Endothelial cell of umbilical vein (primary cell): ENCODE data around the gene TP73. TPM values are rescaled to one million over a fixed set of nuclear protein-coding genes. Genes with fewer than 3 reads are reported as not detected.

ENCODE experiments used
- BruUV-seq: library from RNA; stranded (reverse); fragments of 400-500 nt; replicated peaks from 2 replicates; lab custom pipeline; 2021; lab: Mats Ljungman, UMichigan
- CTCF ChIA-PET: fragments of 300-600, 350-600 bp; sonication (Branson Sonifier 250); formaldehyde crosslinking; loops from one replicate; lab custom pipeline; 2021; ENCODE audit warnings: antibody characterized with exemption, inconsistent platforms; lab: Charles Lee
- POLR2A ChIA-PET: fragments of 300-600, 350-600 bp; sonication (Branson Sonifier 250); formaldehyde crosslinking; loops from one replicate; lab custom pipeline; 2021; ENCODE audit warnings: antibody characterized with exemption, inconsistent platforms; lab: Charles Lee
- DNase-seq: peaks from one replicate; pipeline ENCODE4 v3.0.0-alpha.2; 2011; ENCODE audit warnings: low read depth, low spot score
- FAIRE-seq: peaks from 2 replicates; lab custom pipeline; 2011; peaks lifted over from hg19 to GRCh38; lab: Jason Lieb, UNC
- H2AFZ ChIP-seq: 2 replicates; pipeline ENCODE4 v1.6.0; 2012; ENCODE audit warnings: low read depth, low read length, control low read depth, inconsistent platforms
- H3K27ac ChIP-seq: 2 replicates; pipeline ENCODE4 v1.5.1; 2011; ENCODE audit warnings: low read depth, mild to moderate bottlenecking, control low read depth, low read length, moderate library complexity; ENCODE audit not compliant: insufficient read depth
- H3K27me3 ChIP-seq, 2 experiments: 2 replicates each; pipeline versions ENCODE4 v1.6.0 to v1.6.1; 2011; ENCODE audit warnings: low read length in 2 of 2, mixed read lengths in 1 of 2; ENCODE audit not compliant: control insufficient read depth in 2 of 2, insufficient read depth in 2 of 2
- H3K36me3 ChIP-seq, 2 experiments: 2 replicates in 1 of 2; 3 replicates in 1 of 2; pipeline ENCODE4 v1.5.1; 2011; ENCODE audit warnings: low read length in 2 of 2, mild to moderate bottlenecking in 1 of 2, moderate library complexity in 1 of 2; ENCODE audit not compliant: control insufficient read depth in 2 of 2, insufficient read depth in 2 of 2; ENCODE audit errors: extremely low read depth in 1 of 2
- H3K4me1 ChIP-seq: 3 replicates; pipeline ENCODE4 v1.5.1; 2011; ENCODE audit warnings: mild to moderate bottlenecking, low read length; ENCODE audit not compliant: control insufficient read depth, insufficient read depth; ENCODE audit errors: extremely low read depth
- H3K4me2 ChIP-seq: 2 replicates; pipeline ENCODE4 v1.6.1; 2011; ENCODE audit warnings: low read length, control low read depth, mixed read lengths; ENCODE audit not compliant: insufficient read depth
- H3K4me3 ChIP-seq, 3 experiments: fragments of 200-600 bp in 1 of 3; sonication (generic), shearing (Covaris generic) in 1 of 3; replicated peaks in 1 of 3; 2 replicates each; pipeline ENCODE4 v1.5.1; 2011 to 2016; ENCODE audit warnings: control low read depth in 3 of 3, low read length in 3 of 3, mild to moderate bottlenecking in 2 of 3, inconsistent platforms in 1 of 3, low read depth in 1 of 3, moderate library complexity in 1 of 3; ENCODE audit not compliant: insufficient read depth in 1 of 3
- H3K79me2 ChIP-seq: 2 replicates; pipeline ENCODE4 v1.6.0; 2012; ENCODE audit warnings: low read length, inconsistent platforms; ENCODE audit not compliant: control insufficient read depth, insufficient read depth
- H3K9ac ChIP-seq: replicated peaks from 2 replicates; pipeline ENCODE3; 2011; ENCODE audit warnings: low read length, control low read depth; ENCODE audit not compliant: insufficient read depth; ENCODE audit errors: extremely low read depth
- H3K9me1 ChIP-seq: replicated peaks from 3 replicates; pipeline ENCODE4 v1.6.0; 2011; ENCODE audit warnings: mild to moderate bottlenecking, low read length; ENCODE audit not compliant: control insufficient read depth, insufficient read depth; ENCODE audit errors: extremely low read depth
- H3K9me3 ChIP-seq: replicated peaks from 2 replicates; pipeline ENCODE4 v1.5.1; 2012; ENCODE audit warnings: low read length, inconsistent platforms; ENCODE audit not compliant: control insufficient read depth, insufficient read depth
- H4K20me1 ChIP-seq: replicated peaks from 2 replicates; pipeline ENCODE3; 2011; ENCODE audit warnings: mild to moderate bottlenecking, low read length; ENCODE audit not compliant: control insufficient read depth, insufficient read depth; ENCODE audit errors: extremely low read depth
- CTCF ChIP-seq, 2 donors: IDR thresholded peaks; 1 replicate in 1 of 2; 2 replicates in 1 of 2; pipeline ENCODE4 v1.5.1; 2011; ENCODE audit warnings: low read length in 2 of 2, mild to moderate bottlenecking in 2 of 2, moderate library complexity in 2 of 2, control low read depth in 1 of 2, inconsistent platforms in 1 of 2, low read depth in 1 of 2; ENCODE audit not compliant: insufficient read depth in 1 of 2; ENCODE audit errors: extremely low read depth in 1 of 2
- EZH2 ChIP-seq: IDR thresholded peaks from 2 replicates; pipeline ENCODE4 v1.6.1; 2012; ENCODE audit warnings: borderline replicate concordance, low read depth, mild to moderate bottlenecking, moderate library complexity, low read length, inconsistent platforms; ENCODE audit not compliant: severe bottlenecking
- FOS ChIP-seq: IDR thresholded peaks from 2 replicates; pipeline ENCODE4 v1.6.1; 2011; ENCODE audit warnings: mild to moderate bottlenecking, low read length, moderate library complexity, borderline replicate concordance; ENCODE audit not compliant: insufficient read depth
- GATA2 ChIP-seq: IDR thresholded peaks from 2 replicates; pipeline ENCODE4 v1.7.0; 2011; ENCODE audit warnings: low read depth, mild to moderate bottlenecking, moderate library complexity, mixed read lengths, low read length; ENCODE audit not compliant: insufficient read length, insufficient read depth
- JUN ChIP-seq: IDR thresholded peaks from 2 replicates; pipeline ENCODE4 v1.6.1; 2011; ENCODE audit warnings: borderline replicate concordance, low read depth; ENCODE audit not compliant: insufficient read length, insufficient read depth
- MAX ChIP-seq: IDR thresholded peaks from 2 replicates; pipeline ENCODE4 v1.6.1; 2011; ENCODE audit not compliant: insufficient read depth, insufficient read length
- MYC ChIP-seq: IDR thresholded peaks from one replicate; pipeline ENCODE4 v1.6.1; 2011; ENCODE audit warnings: mild to moderate bottlenecking, low read depth, low read length
- POLR2A ChIP-seq: IDR thresholded peaks from 2 replicates; pipeline ENCODE4 v1.6.1; 2012; ENCODE audit warnings: low read depth, mild to moderate bottlenecking, control low read depth, low read length
- POLR2AphosphoS5 ChIP-seq: IDR thresholded peaks from 2 replicates; pipeline ENCODE4 v1.6.1; 2012; ENCODE audit warnings: low read depth, mild to moderate bottlenecking, control low read depth, low read length, moderate library complexity; ENCODE audit not compliant: insufficient read depth
- dilution Hi-C: fragments of 300-500 bp; cut with MboI; formaldehyde crosslinking; loops from one replicate; pipeline ENCODE4 v1.15.0; 2019; ENCODE audit warnings: low sequenced_read_pairs; ENCODE audit not compliant: extremely low pct_ligation_motif_present
- intact Hi-C: fragments of 100-400 bp; cut with micrococcal nuclease; formaldehyde crosslinking; loops from one replicate; pipeline ENCODE4 v1.10.0; 2022
- polyA plus RNA-seq, 4 experiments: library from polyadenylated mRNA; depleted of rRNA in 3 of 4; stranded (reverse) in 3 of 4; unstranded in 1 of 4; fragments of >200 nt; gene quantifications; 2 replicates each; pipeline versions ENCODE4 v1.2.1 to v1.2.3, GENCODE V29; 2011 to 2012; ENCODE audit warnings: missing spikeins in 1 of 4
- total RNA-seq: library from RNA; stranded (reverse); gene quantifications from 2 replicates; pipeline ENCODE4 v1.2.3, GENCODE V29; 2021

TP73 gene
- total and polyA plus RNA-seq, 2 donors (not counting 3 experiments of a cell fraction or from before 2014, with no cell fraction given), result 0.03 to 0.15 TPM

- FAIRE-seq, result no peak
- dilution Hi-C loops, result no loop called here
These were observed 45.5 kb downstream of the TP73 start for GRCh38 chr1:3697810-3698209.

More at GRCh38 chr1:3697810-3698209, 45.5 kb downstream of the TP73 start:
- no peak for DNase-seq
- TF ChIP-seq GATA2 (no peak), POLR2A (no peak), FOS (no peak), MYC (no peak), POLR2AphosphoS5 (no peak), JUN (no peak), CTCF (IDR thresholded peaks at IDR 0.05; ENCODE audit: extremely low read depth in 1 of 2, insufficient read depth in 1 of 2, low read depth in 1 of 2, low read length in 2 of 2) (no peak), MAX (no peak), EZH2 (no peak)
- Histone ChIP-seq H3K9me1 (no peaks in the 10 kb centered on the region), H3K27me3 (no peaks in the 10 kb centered on the region), H3K27ac (no peak overlapping the region), H3K9me3 (no peaks in the 10 kb centered on the region), H3K36me3 (no peaks in the 10 kb centered on the region), H3K9ac (no peak overlapping the region), H4K20me1 (no peaks in the 10 kb centered on the region), H3K79me2 (no peaks in the 10 kb centered on the region), H3K4me1 (no peaks in the 10 kb centered on the region), H2AFZ (no peak overlapping the region), H3K4me2 (no peak overlapping the region), H3K4me3 (no peak overlapping the region)
- BruUV-seq, result no TSS peak
- CTCF ChIA-PET, result no interaction called here
- POLR2A ChIA-PET, result no interaction called here
- intact Hi-C loops, result no loop called here
